Stimulated activated CD4-positive, alpha-beta T cell treated with anti-CD3 and anti-CD28 coated beads, Interleukin-1b, Interleukin-23, amount 100 ng/mL, for 24 hours (primary cell): ENCODE results near the gene CACNA1S.

Experiments used
- DNase-seq, 4 experiments: peaks; one replicate each; pipeline ENCODE4 v3.0.0-alpha.2; 2020; ENCODE audit warnings: low read depth in 4 of 4, low spot score in 1 of 4

The CACNA1S gene

GRCh38 chr1:201014816-201015200 is 97.4 kb downstream of the CACNA1S start:
- no peak for DNase-seq

- no peak for DNase-seq
These were observed 98.0 kb downstream of the CACNA1S start for GRCh38 chr1:201013991-201014815.

GRCh38 chr1:201013031-201013485 is 99.2 kb downstream of the CACNA1S start:
- no peak for DNase-seq

- DNase-seq, result no peak
These were observed 100.6 kb downstream of the CACNA1S start for GRCh38 chr1:201011616-201012015.

- no peak for DNase-seq
These were observed 102.1 kb downstream of the CACNA1S start for GRCh38 chr1:201009962-201010645.

- no peak for DNase-seq
These were observed 103.4 kb downstream of the CACNA1S start for GRCh38 chr1:201008666-201009360.

- no peak for DNase-seq
These were observed 104.7 kb downstream of the CACNA1S start for GRCh38 chr1:201007481-201007880.

- DNase-seq, result no peak
These were observed 105.8 kb downstream of the CACNA1S start for GRCh38 chr1:201006450-201006849.

- DNase-seq, result no peak
These were observed 107.5 kb downstream of the CACNA1S start for GRCh38 chr1:201004732-201005131.

- no peak for DNase-seq
These were observed 108.1 kb downstream of the CACNA1S start for GRCh38 chr1:201004154-201004553.

- DNase-seq, result no peak
These were observed 109.7 kb downstream of the CACNA1S start for GRCh38 chr1:201002510-201002909.

- DNase-seq, result no peak
These were observed 110.3 kb downstream of the CACNA1S start for GRCh38 chr1:201001962-201002361.

GRCh38 chr1:201000391-201000790 is 111.8 kb downstream of the CACNA1S start:
- DNase-seq, result no peak

- no peak for DNase-seq
These were observed 112.6 kb downstream of the CACNA1S start for GRCh38 chr1:200999667-201000066.

- DNase-seq, result no peak
These were observed 113.9 kb downstream of the CACNA1S start for GRCh38 chr1:200998323-200998722.

- DNase-seq, result no peak
These were observed 119.7 kb downstream of the CACNA1S start for GRCh38 chr1:200992382-200993048.

- no peak for DNase-seq
These were observed 121.1 kb downstream of the CACNA1S start for GRCh38 chr1:200991097-200991614.

- no peak for DNase-seq
These were observed 122.1 kb downstream of the CACNA1S start for GRCh38 chr1:200990114-200990513.
